Small intestine (tissue), 7 donors: Measurements from ENCODE around the gene AK2. TPM values are rescaled to one million over a fixed set of nuclear protein-coding genes. Genes with fewer than 3 reads are reported as not detected.
"Not testable (repeated sequence)": the region's sequence is repeated elsewhere in the genome, so short reads cannot be mapped to it uniquely, and the experiment has no call there.

Experiments used
- DNase-seq, 2 donors: peaks; one replicate each; pipeline versions ENCODE4 v3.0.0 to v3.0.0-alpha.2; 2013
- FAIRE-seq: peaks from 2 replicates; lab custom pipeline; 2012; peaks lifted over from hg19 to GRCh38; lab: Jason Lieb, UNC
- H3K27ac ChIP-seq, 3 donors: one replicate each; pipeline ENCODE4 v1.5.1; 2013; ENCODE audit warnings: low read length in 2 of 3, mild to moderate bottlenecking in 2 of 3, control low read depth in 1 of 3, inconsistent platforms in 1 of 3, low read depth in 1 of 3, moderate library complexity in 1 of 3
- H3K27me3 ChIP-seq, 3 donors: one replicate each; pipeline ENCODE4 v1.6.1; 2013; ENCODE audit warnings: low read length in 3 of 3, inconsistent platforms in 1 of 3; ENCODE audit not compliant: control insufficient read depth in 3 of 3, insufficient read depth in 3 of 3
- H3K36me3 ChIP-seq, 3 donors: one replicate each; pipeline ENCODE4 v1.6.1; 2013; ENCODE audit warnings: low read length in 3 of 3, inconsistent platforms in 1 of 3, low read depth in 1 of 3, mild to moderate bottlenecking in 1 of 3, moderate library complexity in 1 of 3; ENCODE audit not compliant: control insufficient read depth in 3 of 3, insufficient read depth in 2 of 3
- H3K4me1 ChIP-seq, 3 donors: one replicate each; pipeline ENCODE4 v1.6.1; 2013; ENCODE audit warnings: low read length in 2 of 3, inconsistent platforms in 1 of 3, low read depth in 1 of 3, mild to moderate bottlenecking in 1 of 3, moderate library complexity in 1 of 3; ENCODE audit not compliant: control insufficient read depth in 3 of 3, insufficient read depth in 2 of 3
- H3K4me3 ChIP-seq, 3 donors: one replicate each; pipeline ENCODE4 v1.5.1; 2013; ENCODE audit warnings: low read length in 3 of 3, control low read depth in 1 of 3, inconsistent platforms in 1 of 3, low read depth in 1 of 3, mild to moderate bottlenecking in 1 of 3, moderate library complexity in 1 of 3
- H3K9me3 ChIP-seq, 2 donors: one replicate each; pipeline ENCODE4 v1.6.1; 2013; ENCODE audit warnings: low read depth in 1 of 2, low read length in 1 of 2; ENCODE audit not compliant: control insufficient read depth in 2 of 2, insufficient read depth in 1 of 2
- WGBS, 3 donors: extraction: QIAGEN DNeasy Blood & Tissue Kit; methylation state at CpG; one replicate each; pipeline ENCODE4 v1.1.7; 2013; 5-methylcytosine and 5-hydroxymethylcytosine counted together
- polyA plus RNA-seq, 4 donors: library from polyadenylated mRNA; stranded (reverse) in 3 of 4; unstranded in 1 of 4; fragments of 200-250 nt in 3 of 4; fragments of 120-200 nt in 1 of 4; gene quantifications; one replicate each; pipeline versions ENCODE4 v1.2.1 to v1.2.3, GENCODE V29; 2013
- donor health status: healthy with polysubstance abuse.
- donor health status: control.
- donor health status: control.
- donor health status: Bipolar disorder and iron deficiency.
- donor health status: healthy.

The AK2 gene
- polyA plus RNA-seq, 4 donors: 180 to 210 (median 205) TPM

- not testable (repeated sequence) for DNase-seq, H3K4me1 ChIP-seq, H3K4me3 ChIP-seq, H3K27ac ChIP-seq, FAIRE-seq, H3K27me3 ChIP-seq, H3K36me3 ChIP-seq
- peaks cover 0 to 45% of the 10 kb centered on the region in 2 donors for H3K9me3 ChIP-seq
- 85 to 94% (median 94%) methylated on average over 9 of the region's 9 CpGs for WGBS, 3 donors
These were observed 27.6 kb upstream of the AK2 start for GRCh38 chr1:33064284-33064683.

GRCh38 chr1:33061834-33062233 is 25.2 kb upstream of the AK2 start:
- H3K27me3 ChIP-seq: no peaks in the 10 kb centered on the region
- no peaks in the 10 kb centered on the region for H3K4me1 ChIP-seq
- no peak overlapping the region for H3K4me3 ChIP-seq
- no peak for FAIRE-seq
- H3K27ac ChIP-seq: no peak overlapping the region
- no peak for DNase-seq
- H3K36me3 ChIP-seq: no peaks in the 10 kb centered on the region
- H3K9me3 ChIP-seq: peaks cover 0 to 45% of the 10 kb centered on the region in 2 donors

DNA sequence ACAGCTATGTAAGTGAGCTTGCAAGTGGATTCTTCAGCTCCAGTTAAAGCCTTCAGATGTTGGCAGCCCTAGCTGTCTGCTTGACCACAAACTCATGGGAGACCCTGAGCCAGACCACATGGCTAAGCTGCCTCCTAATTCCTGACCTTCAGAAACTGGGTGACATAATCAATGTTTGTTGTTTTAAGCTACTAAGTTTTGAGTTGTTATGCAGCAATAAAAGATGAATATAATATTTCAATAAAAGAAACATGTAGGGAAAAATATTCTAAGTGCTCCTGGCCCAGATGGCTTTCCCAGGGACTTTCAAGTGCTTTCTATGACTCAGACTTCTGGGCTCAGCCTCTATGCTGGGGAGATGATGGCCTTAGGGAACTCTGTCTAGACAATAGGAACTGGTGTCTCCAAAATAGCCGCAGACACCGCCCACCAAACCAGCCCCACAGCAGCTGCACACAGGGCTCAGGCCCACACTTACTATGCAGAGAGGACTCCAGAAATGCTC is 23.9 kb upstream of the AK2 start:
- H3K27ac ChIP-seq: no peak overlapping the region
- peaks cover 0 to 39% of the 10 kb centered on the region in 2 donors for H3K9me3 ChIP-seq
- FAIRE-seq (no peak), DNase-seq (peak in 1 of 2 donors; percentile 16)
- no peaks in the 10 kb centered on the region for H3K27me3 ChIP-seq
- no peaks in the 10 kb centered on the region for H3K36me3 ChIP-seq
- 70 to 91% (median 74%) methylated on average over 2 of the region's 2 CpGs for WGBS, 3 donors
- no peak overlapping the region for H3K4me3 ChIP-seq
- no peaks in the 10 kb centered on the region for H3K4me1 ChIP-seq

DNA sequence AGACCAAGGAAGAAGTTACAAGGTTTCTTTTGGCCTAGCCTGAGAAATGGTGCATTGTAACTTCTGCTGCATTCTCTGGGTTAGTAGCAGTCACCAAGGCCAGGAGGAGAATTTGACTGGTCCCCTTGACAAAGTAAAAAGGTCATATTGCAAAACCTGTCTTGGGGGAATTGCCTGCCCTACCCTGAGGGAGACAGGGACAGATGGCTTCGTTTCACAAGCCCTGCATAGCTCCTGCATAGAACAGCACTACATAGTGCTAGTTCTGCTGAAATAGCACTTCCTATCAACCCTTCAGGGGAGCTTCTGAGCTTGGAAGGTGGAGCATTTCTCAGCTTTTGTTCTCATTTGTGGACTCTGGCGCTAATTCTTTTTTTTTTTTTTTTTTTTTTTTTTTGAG is 20.4 kb upstream of the AK2 start:
- Histone ChIP-seq H3K27ac (no peak overlapping the region), H3K4me1 (peaks cover 0 to 6% (median 0%) of the 10 kb centered on the region in 3 donors), H3K4me3 (no peak overlapping the region), H3K9me3 (peaks cover 0 to 10% of the 10 kb centered on the region in 2 donors), H3K36me3 (no peaks in the 10 kb centered on the region), H3K27me3 (no peaks in the 10 kb centered on the region)
- DNase-seq (no peak), FAIRE-seq (no peak)
- 88 to 89% (median 89%) methylated on average over 2 of the region's 2 CpGs for WGBS, 3 donors

DNA sequence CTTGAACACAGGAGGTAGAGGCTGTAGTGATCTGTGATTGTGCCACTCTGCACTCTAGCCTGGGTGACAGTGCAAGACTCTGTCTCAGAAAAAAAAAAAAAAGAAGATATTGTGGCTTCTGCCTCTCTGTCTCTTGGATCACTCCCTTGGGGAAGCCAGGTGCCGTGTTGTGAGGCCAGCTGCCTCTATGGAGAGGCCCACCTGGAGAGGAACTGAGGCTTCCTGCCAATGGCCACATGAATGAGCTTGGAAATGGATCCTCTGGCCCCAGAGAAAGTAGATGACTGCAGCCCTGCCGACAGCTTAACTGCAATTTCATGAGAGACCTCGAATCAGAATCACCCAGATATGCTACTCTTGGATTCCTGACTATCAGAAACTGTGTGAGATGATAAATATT is 19.7 kb upstream of the AK2 start:
- H3K36me3 ChIP-seq: no peaks in the 10 kb centered on the region
- no peak overlapping the region for H3K27ac ChIP-seq
- H3K27me3 ChIP-seq: no peaks in the 10 kb centered on the region
- H3K9me3 ChIP-seq: peaks cover 0 to 6% of the 10 kb centered on the region in 2 donors
- WGBS, 3 donors: 75 to 91% (median 81%) methylated on average over 3 of the region's 3 CpGs
- H3K4me3 ChIP-seq: no peak overlapping the region
- FAIRE-seq (no peak), DNase-seq (no peak)
- H3K4me1 ChIP-seq: peaks cover 0 to 6% (median 0%) of the 10 kb centered on the region in 3 donors

GRCh38 chr1:33055210-33056008 is 18.7 kb upstream of the AK2 start:
- DNase-seq (peak; percentile 86 to 88), FAIRE-seq (no peak)
- H3K27me3 ChIP-seq: no peaks in the 10 kb centered on the region
- 30 to 44% (median 42%) methylated on average over 12 of the region's 12 CpGs for WGBS, 3 donors
- H3K9me3 ChIP-seq: peaks cover 0 to 3% of the 10 kb centered on the region in 2 donors
- no peaks in the 10 kb centered on the region for H3K36me3 ChIP-seq
- H3K4me3 ChIP-seq: no peak overlapping the region
- peak overlapping the region in 2 of 3 donors; percentile 24 to 63 for H3K27ac ChIP-seq
- H3K4me1 ChIP-seq: peaks cover 0 to 6% (median 0%) of the 10 kb centered on the region in 3 donors

DNA sequence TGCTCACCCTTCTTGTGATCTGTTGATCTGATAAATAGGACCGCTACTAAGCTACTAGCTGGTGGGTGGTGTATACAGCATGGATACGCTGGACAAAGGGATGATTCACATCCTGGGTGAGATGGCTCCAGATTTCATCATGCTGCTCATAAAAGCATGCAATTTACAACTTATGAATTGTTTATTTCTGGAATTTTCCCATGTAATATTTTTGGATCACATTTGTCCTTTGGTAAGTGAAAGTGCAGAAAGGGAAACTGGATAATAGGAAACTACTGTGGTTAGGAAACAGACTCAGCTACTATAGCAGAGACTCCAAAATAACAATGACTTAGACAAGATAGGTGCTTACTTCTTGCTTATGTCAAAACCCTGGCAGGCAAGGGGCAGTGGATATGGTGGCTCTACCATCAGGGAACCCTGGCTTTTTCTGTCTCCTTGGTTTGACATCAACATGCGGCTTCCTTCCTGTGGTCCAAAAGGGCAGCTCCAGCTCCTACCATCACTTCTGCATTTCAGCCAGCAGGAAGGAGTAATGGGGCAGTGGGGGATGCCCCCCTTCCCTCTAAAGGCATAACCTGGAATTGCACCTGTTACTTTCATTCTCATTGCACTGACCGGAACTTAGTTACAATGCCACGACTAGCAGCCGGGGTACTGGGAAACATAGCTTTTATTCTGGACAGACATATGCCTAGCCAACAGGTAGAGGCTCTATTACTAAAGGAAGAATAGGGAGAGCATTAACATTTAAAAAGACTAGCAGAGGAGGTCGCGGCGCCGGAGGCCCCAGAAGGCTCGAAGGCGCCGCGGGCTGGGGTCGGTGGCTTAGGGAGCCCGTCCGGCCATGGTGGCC is 13.8 kb upstream of the AK2 start:
- 81 to 87% (median 82%) methylated on average over 10 to 17 of the region's 17 CpGs for WGBS, 3 donors
- FAIRE-seq (no peak), DNase-seq (no peak)
- Histone ChIP-seq H3K4me1 (peaks cover 0 to 22% (median 9%) of the 10 kb centered on the region in 3 donors), H3K4me3 (no peak overlapping the region), H3K27me3 (no peaks in the 10 kb centered on the region), H3K9me3 (peaks cover 0 to 3% of the 10 kb centered on the region in 2 donors), H3K27ac (peak overlapping the region in 1 of 3 donors; percentile 2), H3K36me3 (no peaks in the 10 kb centered on the region)

DNA sequence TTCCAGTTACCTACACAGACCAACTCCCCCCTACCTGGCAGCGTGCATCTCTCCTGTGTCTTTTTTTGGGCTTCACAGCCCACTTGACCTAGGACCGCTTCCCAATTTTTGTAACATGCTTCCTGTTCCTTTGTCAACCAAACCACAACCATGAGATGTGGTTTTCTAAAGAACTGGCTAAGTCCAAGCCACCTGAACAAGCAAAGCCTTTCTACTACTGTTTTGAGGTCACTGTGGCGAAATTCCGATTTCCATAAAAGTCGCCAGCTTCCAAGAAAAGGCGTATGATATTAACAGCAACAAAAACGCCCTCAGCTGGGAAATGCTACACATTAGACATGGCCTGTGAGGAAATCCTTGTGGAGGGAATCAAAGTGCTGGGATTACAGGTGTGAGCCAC is 12.7 kb upstream of the AK2 start:
- Histone ChIP-seq H3K27ac (no peak overlapping the region), H3K4me3 (no peak overlapping the region), H3K27me3 (no peaks in the 10 kb centered on the region), H3K9me3 (peaks cover 0 to 3% of the 10 kb centered on the region in 2 donors), H3K36me3 (no peaks in the 10 kb centered on the region), H3K4me1 (peaks cover 0 to 18% (median 9%) of the 10 kb centered on the region in 3 donors)
- FAIRE-seq (no peak), DNase-seq (no peak)
- WGBS, 3 donors: 77 to 93% (median 78%) methylated on average over 7 of the region's 7 CpGs
